H1 (cell line): ENCODE measurements around the gene CAPN9. TPM values are rescaled to one million over a fixed set of nuclear protein-coding genes. Genes with fewer than 3 reads are reported as not detected.

Experiments
- CTCF ChIA-PET: fragments of 300-600 bp; sonication (Branson Sonifier 250); formaldehyde crosslinking; loops from one replicate; lab custom pipeline; 2021; ENCODE audit not compliant: partially characterized antibody; lab: Charles Lee
- POLR2A ChIA-PET: fragments of 300-600 bp; sonication (Branson Sonifier 250); formaldehyde crosslinking; loops from one replicate; lab custom pipeline; 2021; ENCODE audit warnings: inconsistent platforms; ENCODE audit not compliant: partially characterized antibody; lab: Charles Lee
- DNase-seq, 2 experiments: peaks; one replicate each; pipeline versions ENCODE4 v3.0.0 to v3.0.0-alpha.2; 2010 to 2022; ENCODE audit warnings: low spot score in 2 of 2, low read depth in 1 of 2, mixed read lengths in 1 of 2
- FAIRE-seq: peaks from 2 replicates; lab custom pipeline; 2011; peaks lifted over from hg19 to GRCh38; lab: Jason Lieb, UNC
- H2AFZ ChIP-seq: 2 replicates; pipeline ENCODE4 v1.8.1; 2012; ENCODE audit warnings: low read length, inconsistent platforms
- H2AK5ac ChIP-seq: 2 replicates; pipeline ENCODE4 v1.6.1; 2013; ENCODE audit warnings: low read depth, low read length
- H2BK120ac ChIP-seq: replicated peaks from 2 replicates; pipeline ENCODE3; 2013; ENCODE audit warnings: low read depth, low read length, inconsistent platforms
- H2BK12ac ChIP-seq: 2 replicates; pipeline ENCODE4 v1.6.1; 2013; ENCODE audit warnings: low read depth, low read length
- H2BK15ac ChIP-seq: 2 replicates; pipeline ENCODE4 v1.6.1; 2013; ENCODE audit warnings: low read length
- H2BK20ac ChIP-seq: 2 replicates; pipeline ENCODE4 v1.6.1; 2013; ENCODE audit warnings: low read length
- H2BK5ac ChIP-seq: 2 replicates; pipeline ENCODE4 v1.6.1; 2013; ENCODE audit warnings: low read depth, low read length
- H3K14ac ChIP-seq: 2 replicates; pipeline ENCODE4 v1.6.1; 2013; ENCODE audit warnings: inconsistent platforms; ENCODE audit not compliant: insufficient read length
- H3K18ac ChIP-seq: 2 replicates; pipeline ENCODE4 v1.6.1; 2013; ENCODE audit warnings: low read length; ENCODE audit errors: extremely low read depth
- H3K23ac ChIP-seq: 2 replicates; pipeline ENCODE4 v1.6.1; 2013; ENCODE audit warnings: inconsistent platforms; ENCODE audit not compliant: insufficient read length
- H3K23me2 ChIP-seq: 2 replicates; pipeline ENCODE4 v1.6.1; 2013; ENCODE audit warnings: low read depth, low read length
- H3K27ac ChIP-seq: 2 replicates; pipeline ENCODE4 v1.6.1; 2011; ENCODE audit warnings: low read depth, low read length, inconsistent platforms
- H3K27me3 ChIP-seq, 4 experiments: replicated peaks in 1 of 4; 1 replicate in 1 of 4; 2 replicates in 3 of 4; pipeline versions ENCODE4 v1.6.1 to v1.8.1; 2011 to 2013; ENCODE audit warnings: low read length in 3 of 4, mild to moderate bottlenecking in 3 of 4, inconsistent platforms in 2 of 4, mixed read lengths in 2 of 4, moderate library complexity in 1 of 4; ENCODE audit not compliant: control insufficient read depth in 3 of 4, insufficient read depth in 3 of 4; ENCODE audit errors: extremely low read depth in 1 of 4
- H3K36me3 ChIP-seq, 4 experiments: 2 replicates each; pipeline versions ENCODE4 v1.6.1 to v1.8.1; 2011 to 2013; ENCODE audit warnings: mild to moderate bottlenecking in 4 of 4, low read length in 3 of 4, moderate library complexity in 2 of 4, control low read depth in 1 of 4, inconsistent platforms in 1 of 4; ENCODE audit not compliant: insufficient read depth in 4 of 4, control insufficient read depth in 2 of 4
- H3K4ac ChIP-seq: replicated peaks from 2 replicates; pipeline ENCODE3; 2013; ENCODE audit warnings: low read length, low read depth, mixed read lengths, inconsistent platforms; ENCODE audit not compliant: insufficient read length
- H3K4me1 ChIP-seq, 4 experiments: replicated peaks in 1 of 4; 1 replicate in 1 of 4; 2 replicates in 3 of 4; pipeline versions ENCODE4 v1.6.1 to v1.8.1; 2011 to 2013; ENCODE audit warnings: low read length in 3 of 4, inconsistent platforms in 2 of 4, mixed read lengths in 1 of 4; ENCODE audit not compliant: insufficient read depth in 4 of 4, control insufficient read depth in 3 of 4
- H3K4me2 ChIP-seq, 2 experiments: 2 replicates each; pipeline versions ENCODE4 v1.6.1 to v1.8.1; 2011 to 2013; ENCODE audit warnings: low read depth in 2 of 2, low read length in 2 of 2, control low read depth in 1 of 2, inconsistent platforms in 1 of 2, mild to moderate bottlenecking in 1 of 2; ENCODE audit not compliant: insufficient read depth in 1 of 2
- H3K4me3 ChIP-seq, 4 experiments: fragments of 200-600, 300-600 bp in 1 of 4; sonication (generic), shearing (Covaris generic), sonication (Bioruptor Twin) in 1 of 4; 2 replicates each; pipeline versions ENCODE4 v1.5.1 to v1.8.1; 2011 to 2016; ENCODE audit warnings: low read length in 4 of 4, low read depth in 3 of 4, control low read depth in 2 of 4, inconsistent platforms in 2 of 4, mild to moderate bottlenecking in 2 of 4, mixed read lengths in 1 of 4, moderate library complexity in 1 of 4; ENCODE audit not compliant: insufficient read depth in 2 of 4; ENCODE audit errors: extremely low read depth in 1 of 4
- H3K56ac ChIP-seq: replicated peaks from 2 replicates; pipeline ENCODE3; 2013; ENCODE audit warnings: low read depth, mild to moderate bottlenecking, mixed read lengths, low read length, inconsistent platforms; ENCODE audit not compliant: insufficient read length
- H3K79me1 ChIP-seq: 2 replicates; pipeline ENCODE4 v1.6.1; 2013; ENCODE audit warnings: low read depth, low read length, control low read depth
- H3K79me2 ChIP-seq, 2 experiments: 2 replicates each; pipeline versions ENCODE4 v1.6.1 to v1.8.1; 2012 to 2013; ENCODE audit warnings: low read length in 2 of 2, mild to moderate bottlenecking in 2 of 2, inconsistent platforms in 1 of 2; ENCODE audit not compliant: insufficient read depth in 2 of 2, control insufficient read depth in 1 of 2
- H3K9ac ChIP-seq, 4 experiments: replicated peaks in 1 of 4; 1 replicate in 1 of 4; 2 replicates in 3 of 4; pipeline versions ENCODE4 v1.6.1 to v1.8.1; 2011 to 2013; ENCODE audit warnings: low read depth in 3 of 4, low read length in 3 of 4, control low read depth in 2 of 4, mild to moderate bottlenecking in 2 of 4, moderate library complexity in 2 of 4, inconsistent platforms in 1 of 4; ENCODE audit errors: extremely low read depth in 1 of 4
- H3K9me3 ChIP-seq, 2 experiments: 2 replicates each; pipeline versions ENCODE4 v1.6.1 to v1.8.1; 2012 to 2013; ENCODE audit warnings: mild to moderate bottlenecking in 2 of 2, moderate library complexity in 2 of 2, control low read depth in 1 of 2, inconsistent platforms in 1 of 2, low read depth in 1 of 2, low read length in 1 of 2, mixed read lengths in 1 of 2; ENCODE audit not compliant: insufficient read depth in 2 of 2
- H4K20me1 ChIP-seq, 2 experiments: replicated peaks in 1 of 2; 2 replicates each; pipeline versions ENCODE3 to v1.8.1; 2011 to 2013; ENCODE audit warnings: inconsistent platforms in 2 of 2, low read length in 2 of 2, mild to moderate bottlenecking in 1 of 2; ENCODE audit not compliant: insufficient read depth in 2 of 2, control insufficient read depth in 1 of 2
- H4K5ac ChIP-seq: 2 replicates; pipeline ENCODE4 v1.6.1; 2013; ENCODE audit warnings: low read length, low read depth, mixed read lengths, inconsistent platforms; ENCODE audit not compliant: insufficient read length
- H4K8ac ChIP-seq: 2 replicates; pipeline ENCODE4 v1.8.0; 2013; ENCODE audit warnings: mild to moderate bottlenecking, moderate library complexity, low read length, inconsistent platforms; ENCODE audit not compliant: insufficient read depth; ENCODE audit errors: extremely low read depth
- H4K91ac ChIP-seq: replicated peaks from 2 replicates; pipeline ENCODE3; 2013; ENCODE audit warnings: low read length, mixed read lengths, inconsistent platforms; ENCODE audit not compliant: insufficient read length
- CBX8 ChIP-seq: fragments of 300-800, 300-1000 bp; sonication (generic); IDR thresholded peaks from 2 replicates; pipeline ENCODE4 v1.7.1; 2016; ENCODE audit warnings: low read depth, low read length, borderline replicate concordance
- FOSL1 ChIP-seq: IDR thresholded peaks from 2 replicates; pipeline ENCODE4 v1.6.1; 2011; ENCODE audit warnings: mild to moderate bottlenecking, low read depth, low read length, moderate library complexity; ENCODE audit not compliant: insufficient read depth
- NRF1 ChIP-seq: IDR thresholded peaks from 2 replicates; pipeline ENCODE4 v1.6.1; 2011; ENCODE audit warnings: mild to moderate bottlenecking, low read depth, low read length, improper control_type of control experiment
- POLR2AphosphoS5 ChIP-seq: IDR thresholded peaks from 2 replicates; pipeline ENCODE4 v1.6.1; 2011; ENCODE audit warnings: low read depth, low read length
- RAD21 ChIP-seq, 2 experiments: IDR thresholded peaks in 1 of 2; conservative IDR thresholded peaks in 1 of 2; 2 replicates each; pipeline ENCODE4 v1.6.1; 2011; ENCODE audit warnings: low read depth in 2 of 2, low read length in 2 of 2, improper control_type of control experiment in 1 of 2, inconsistent platforms in 1 of 2, mild to moderate bottlenecking in 1 of 2, moderate library complexity in 1 of 2
- SIN3A ChIP-seq, 2 experiments: IDR thresholded peaks in 1 of 2; conservative IDR thresholded peaks in 1 of 2; 2 replicates each; pipeline ENCODE4 v1.6.1; 2011 to 2012; ENCODE audit warnings: low read length in 2 of 2, improper control_type of control experiment in 1 of 2, low read depth in 1 of 2, mild to moderate bottlenecking in 1 of 2
- SIX5 ChIP-seq: IDR thresholded peaks from 2 replicates; pipeline ENCODE4 v1.6.1; 2011; ENCODE audit warnings: mild to moderate bottlenecking, low read depth, low read length
- SP4 ChIP-seq: IDR thresholded peaks from 2 replicates; pipeline ENCODE4 v1.6.1; 2012; ENCODE audit warnings: low read length, inconsistent platforms
- SRF ChIP-seq: IDR thresholded peaks from 2 replicates; pipeline ENCODE4 v1.6.1; 2011; ENCODE audit warnings: mild to moderate bottlenecking, low read depth, low read length, moderate library complexity
- TAF7 ChIP-seq: optimal IDR thresholded peaks from 2 replicates; pipeline ENCODE3; 2011; ENCODE audit warnings: low read depth, mild to moderate bottlenecking, inconsistent platforms, low read length, moderate library complexity, borderline replicate concordance
- USF2 ChIP-seq: IDR thresholded peaks from 2 replicates; pipeline ENCODE4 v1.6.1; 2011; ENCODE audit warnings: low read length, improper control_type of control experiment
- WGBS, 2 experiments: shearing (Covaris generic) in 1 of 2; methylation state at CpG; one replicate each; pipeline versions ENCODE4 v1.1.6 to v1.1.7; 2013 to 2015; ENCODE audit warnings: low lambda C conversion rate in 2 of 2, mixed read lengths in 2 of 2, inconsistent platforms in 1 of 2, low coverage in 1 of 2, missing lambda C conversion rate in 1 of 2; ENCODE audit not compliant: insufficient replicate concordance in 2 of 2, insufficient coverage in 1 of 2, insufficient read length in 1 of 2; ENCODE audit errors: extremely low coverage in 1 of 2, missing lambda C conversion rate in 1 of 2; 5-methylcytosine and 5-hydroxymethylcytosine counted together
- polyA plus RNA-seq, 7 experiments: library from polyadenylated mRNA; depleted of rRNA in 3 of 7; stranded (reverse) in 5 of 7; unstranded in 2 of 7; fragments of >200 nt in 5 of 7; fragments of 200-250 nt in 2 of 7; gene quantifications; 1 replicate in 5 of 7; 2 replicates in 1 of 7; 4 replicates in 1 of 7; pipeline versions ENCODE4 v1.2.1 to v1.2.3, GENCODE V29; 2011 to 2013; ENCODE audit warnings: missing spikeins in 2 of 7, mixed read lengths in 2 of 7
- total RNA-seq: library from RNA; stranded (reverse); fragmentation: NEBNext Ultra II Directional; extraction: Animal tissue kit (Norgen Biotek cat#: 25700); gene quantifications from 2 replicates; pipeline ENCODE4 v1.2.1, GENCODE V29; 2021
- TF ChIP-seq, protein P1 (sequence below): IDR thresholded peaks from 2 replicates; pipeline ENCODE4 v1.6.1; 2012; ENCODE audit warnings: inconsistent platforms

CAPN9 gene
- total and polyA plus RNA-seq, 2 of the 8 experiments (the other 6 are each of a cell fraction or from before 2014, with no cell fraction given) = 0.22 to 0.76 TPM

- no peak overlapping the region for H3K4me2 ChIP-seq
- no peak overlapping the region for H2BK12ac ChIP-seq
- no peak overlapping the region for H3K56ac ChIP-seq
- ChIA-PET CTCF (interaction anchor here (0.6 to 3.0 kb wide), 4 partner anchors 34 to 72 kb away, joined by 4 to 12 read pairs (median 4); partner anchors contain the start of gene COG2), POLR2A (no interaction called here)
- WGBS, 2 experiments = 91% methylated on average over 17 of the region's 17 CpGs; no CpG with 5 or more reads in 1 of the 2 experiments
- no peak overlapping the region for H3K4ac ChIP-seq
- H3K4me1 ChIP-seq = peaks cover 0 to 4% (median 0%) of the 10 kb centered on the region in 4 experiments; a peak in 2 of 7 replicates
- no peak overlapping the region for H4K5ac ChIP-seq
- DNase-seq = no peak
- no peak overlapping the region for H2AFZ ChIP-seq
- no peak overlapping the region for H3K4me3 ChIP-seq
- H3K27me3 ChIP-seq = no peaks in the 10 kb centered on the region
- H3K23me2 ChIP-seq = no peaks in the 10 kb centered on the region
- H4K20me1 ChIP-seq = no peaks in the 10 kb centered on the region
- H3K36me3 ChIP-seq = no peaks in the 10 kb centered on the region
- H3K79me2 ChIP-seq = no peaks in the 10 kb centered on the region
- H3K79me1 ChIP-seq = no peaks in the 10 kb centered on the region
- no peak overlapping the region for H3K14ac ChIP-seq
- no peak overlapping the region for H3K9ac ChIP-seq
- no peak overlapping the region for H2BK20ac ChIP-seq
- no peak overlapping the region for H3K23ac ChIP-seq
- no peak for FAIRE-seq
- H4K8ac ChIP-seq = no peak overlapping the region
- no peak overlapping the region for H3K27ac ChIP-seq
- H2BK5ac ChIP-seq = no peak overlapping the region
- H2AK5ac ChIP-seq = no peak overlapping the region
- no peak overlapping the region for H4K91ac ChIP-seq
- H3K9me3 ChIP-seq = no peaks in the 10 kb centered on the region
- no peak overlapping the region for H3K18ac ChIP-seq
- no peak overlapping the region for H2BK120ac ChIP-seq
- no peak overlapping the region for H2BK15ac ChIP-seq
- no peak for TF ChIP-seq SRF
- TF ChIP-seq FOSL1 = no peak
- no peak for TF ChIP-seq USF2
- no peak for TF ChIP-seq NRF1
- no peak for TF ChIP-seq SIN3A (conservative IDR thresholded peaks at IDR 0.05 in 1 of 2, IDR thresholded peaks at IDR 0.05 in 1 of 2; ENCODE audit: low read depth in 1 of 2, low read length in 2 of 2)
- no peak for TF ChIP-seq SP4
- no peak for TF ChIP-seq SIX5
- TF ChIP-seq TAF7 = no peak
- TF ChIP-seq, protein P1, sequence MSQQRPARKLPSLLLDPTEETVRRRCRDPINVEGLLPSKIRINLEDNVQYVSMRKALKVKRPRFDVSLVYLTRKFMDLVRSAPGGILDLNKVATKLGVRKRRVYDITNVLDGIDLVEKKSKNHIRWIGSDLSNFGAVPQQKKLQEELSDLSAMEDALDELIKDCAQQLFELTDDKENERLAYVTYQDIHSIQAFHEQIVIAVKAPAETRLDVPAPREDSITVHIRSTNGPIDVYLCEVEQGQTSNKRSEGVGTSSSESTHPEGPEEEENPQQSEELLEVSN = no peak
- TF ChIP-seq POLR2AphosphoS5 = no peak
- no peak for TF ChIP-seq RAD21 (IDR thresholded peaks at IDR 0.05 in 1 of 2, conservative IDR thresholded peaks at IDR 0.05 in 1 of 2; ENCODE audit: low read depth in 2 of 2, low read length in 2 of 2)
- no peak for TF ChIP-seq CBX8
Observed at GRCh38 chr1:230701434-230701833, 45.8 kb upstream of the CAPN9 start.
